ENCODE results near the gene AHCYL2. TPM values are rescaled to one million over a fixed set of nuclear protein-coding genes. Genes with fewer than 3 reads are reported as not detected.
A peak's percentile ranks its signal among the peaks of the same experiment; 100 is the strongest.

The AHCYL2 gene
- total and polyA plus RNA-seq, 5 experiments from 2014 or later = 5.9 to 19.3 (median 10.6) TPM

DNA sequence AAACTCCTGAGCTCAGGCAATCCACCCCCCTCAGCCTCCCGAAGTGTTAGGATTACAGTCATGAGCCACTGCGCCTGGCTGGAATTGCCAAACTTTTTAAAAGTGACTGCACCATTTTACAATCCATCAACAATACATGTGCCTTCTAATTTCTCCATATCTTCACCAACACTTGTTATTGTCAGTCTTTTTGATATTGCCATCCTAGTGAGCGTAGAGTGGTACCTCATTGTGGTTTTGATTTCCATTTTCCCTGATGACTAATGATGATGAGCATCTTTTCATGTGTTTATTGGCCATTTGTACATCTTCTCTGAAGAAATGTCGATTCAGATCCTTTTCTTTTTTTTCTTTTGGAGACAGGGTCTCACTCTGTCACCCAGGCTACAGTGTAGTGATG, 187.7 kb downstream of the AHCYL2 start:
- H3K4me3 Mint-ChIP-seq = no peak overlapping the region
- H3K4me1 Mint-ChIP-seq = no peaks in the 10 kb centered on the region
- H3K36me3 Mint-ChIP-seq = peaks cover 20 to 78% (median 59%) of the 10 kb centered on the region in 3 donors
- POLR2A ChIA-PET = interaction anchor here (0.7 kb wide), 1 partner anchor 27 kb away, joined by 3 read pairs; no protein-coding TSS in a partner anchor
- no peak overlapping the region for H3K27ac Mint-ChIP-seq
- H3K27me3 Mint-ChIP-seq = no peaks in the 10 kb centered on the region
- DNase-seq (no peak), ATAC-seq (no peak)
- H3K9me3 Mint-ChIP-seq = peaks cover 0 to 9% (median 0%) of the 10 kb centered on the region in 9 donors

DNA sequence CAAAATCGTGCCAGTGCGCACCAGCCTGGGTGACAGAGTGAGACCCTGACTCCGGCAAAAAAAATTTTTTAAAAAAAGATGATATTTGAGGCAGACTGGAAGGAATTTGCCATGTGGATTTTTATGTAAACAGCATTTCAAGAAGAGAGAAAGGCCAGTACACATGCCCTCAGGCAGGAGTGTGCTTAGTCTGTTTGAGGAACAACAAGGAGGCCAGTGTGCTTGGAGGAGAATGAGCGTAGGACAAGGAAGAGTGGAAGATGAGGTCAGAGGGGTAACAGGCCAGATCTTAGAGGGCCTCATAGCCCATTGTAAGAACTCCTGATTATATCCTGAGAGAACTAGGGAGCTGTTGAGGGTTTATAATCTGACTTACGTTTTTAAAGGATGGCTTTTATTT, 192.2 kb downstream of the AHCYL2 start:
- Mint-ChIP-seq H3K4me3 (no peak overlapping the region), H3K9me3 (peaks cover 0 to 5% (median 0%) of the 10 kb centered on the region in 9 donors), H3K4me1 (no peaks in the 10 kb centered on the region), H3K27me3 (no peaks in the 10 kb centered on the region), H3K27ac (no peak overlapping the region), H3K36me3 (peaks cover 0 to 63% (median 17%) of the 10 kb centered on the region in 3 donors)
- DNase-seq = no peak
- POLR2A ChIA-PET = no interaction called here
- no peak for ATAC-seq

DNA sequence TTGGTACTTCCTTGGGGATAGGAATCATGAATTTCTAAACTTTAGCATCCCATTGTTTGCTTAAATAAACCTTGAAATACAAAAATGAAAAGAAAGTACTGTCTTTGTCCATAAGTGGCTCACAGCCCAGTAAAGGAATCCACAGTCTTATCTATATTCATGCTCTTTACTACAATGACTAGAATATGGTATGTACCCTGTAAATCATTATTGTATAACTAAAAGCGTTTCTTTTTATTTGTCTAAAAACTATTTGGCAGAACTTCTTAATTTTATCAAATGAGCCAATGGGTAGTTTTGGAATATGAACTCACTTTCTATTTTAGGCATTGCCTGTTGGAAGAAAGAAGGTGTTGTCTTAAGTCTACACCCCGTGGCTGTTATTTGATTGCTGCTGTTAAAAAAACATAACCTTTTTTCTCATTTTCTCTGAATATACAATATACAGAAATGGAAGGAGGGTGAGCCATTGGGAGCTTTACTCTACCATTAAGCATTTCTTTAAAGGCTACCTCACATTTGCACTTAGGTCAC, 197.0 kb downstream of the AHCYL2 start:
- peaks cover 0 to 72% (median 32%) of the 10 kb centered on the region in 3 donors for H3K36me3 Mint-ChIP-seq
- no peaks in the 10 kb centered on the region for H3K9me3 Mint-ChIP-seq
- H3K4me3 Mint-ChIP-seq = no peak overlapping the region
- ATAC-seq (no peak), DNase-seq (no peak)
- H3K4me1 Mint-ChIP-seq = peaks cover 3 to 12% (median 5%) of the 10 kb centered on the region in 4 donors
- no peaks in the 10 kb centered on the region for H3K27me3 Mint-ChIP-seq
- no peak overlapping the region for H3K27ac Mint-ChIP-seq
- POLR2A ChIA-PET = no interaction called here

DNA sequence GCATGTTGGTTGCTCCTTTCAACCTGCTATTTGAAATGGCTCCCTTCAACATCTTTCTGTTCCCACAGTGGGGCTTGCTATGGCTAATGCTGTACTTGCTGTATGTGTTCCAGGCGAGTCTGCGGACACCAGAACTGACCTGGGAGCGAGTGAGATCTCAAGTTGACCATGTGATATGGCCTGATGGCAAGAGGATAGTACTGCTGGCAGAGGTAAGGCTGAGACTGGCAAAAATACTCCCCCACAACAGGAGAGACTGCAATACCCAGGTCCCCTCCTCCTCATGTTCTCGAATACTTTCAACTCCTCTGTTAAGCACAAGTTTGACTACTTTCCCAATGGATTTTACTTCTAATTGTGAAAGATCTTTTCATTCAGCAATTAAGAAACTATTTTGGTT, 197.9 kb downstream of the AHCYL2 start:
- peaks cover 0 to 81% (median 38%) of the 10 kb centered on the region in 3 donors for H3K36me3 Mint-ChIP-seq
- H3K4me3 Mint-ChIP-seq = no peak overlapping the region
- H3K27ac Mint-ChIP-seq = no peak overlapping the region
- DNase-seq (no peak), ATAC-seq (no peak)
- POLR2A ChIA-PET = no interaction called here
- no peaks in the 10 kb centered on the region for H3K27me3 Mint-ChIP-seq
- H3K4me1 Mint-ChIP-seq = peaks cover 3 to 12% (median 7%) of the 10 kb centered on the region in 4 donors
- no peaks in the 10 kb centered on the region for H3K9me3 Mint-ChIP-seq

DNA sequence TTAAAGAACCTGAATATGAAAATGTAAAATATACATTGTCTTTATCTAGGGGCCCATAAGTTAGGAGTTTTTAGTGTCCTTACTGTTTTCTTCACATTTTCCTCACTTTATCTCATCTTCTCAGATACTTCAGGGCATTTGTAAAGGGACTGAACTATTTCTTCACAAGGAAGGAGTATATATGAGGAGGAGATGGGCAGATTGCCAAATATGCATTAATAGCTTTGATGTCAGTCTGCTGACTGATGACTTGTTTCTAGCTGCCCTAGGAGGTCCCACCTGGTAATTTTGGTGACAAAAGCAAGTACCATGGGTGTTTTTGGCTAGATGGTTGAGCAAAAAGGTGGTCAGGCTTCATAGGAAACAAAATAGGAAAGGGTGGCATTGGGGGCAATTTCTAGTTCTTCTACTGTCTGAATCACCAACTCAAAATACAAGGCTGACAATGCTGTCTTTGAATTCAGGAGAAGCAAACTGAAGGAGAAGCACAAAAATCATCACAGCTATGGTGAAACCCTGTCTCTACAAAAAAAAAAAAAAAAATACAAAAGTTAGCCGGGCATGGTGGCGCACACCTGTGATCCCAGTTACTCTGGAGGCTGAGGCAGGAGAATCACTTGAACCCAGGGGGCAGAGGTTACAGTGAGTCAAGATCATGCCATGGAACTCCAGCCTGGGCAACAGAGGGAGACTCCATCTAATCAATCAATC, 199.0 kb downstream of the AHCYL2 start:
- Mint-ChIP-seq H3K4me1 (peaks cover 3 to 12% (median 7%) of the 10 kb centered on the region in 4 donors), H3K27ac (no peak overlapping the region), H3K4me3 (no peak overlapping the region), H3K27me3 (no peaks in the 10 kb centered on the region), H3K9me3 (no peaks in the 10 kb centered on the region), H3K36me3 (peaks cover 6 to 78% (median 38%) of the 10 kb centered on the region in 3 donors)
- no peak for DNase-seq
- POLR2A ChIA-PET = no interaction called here
- no peak for ATAC-seq

DNA sequence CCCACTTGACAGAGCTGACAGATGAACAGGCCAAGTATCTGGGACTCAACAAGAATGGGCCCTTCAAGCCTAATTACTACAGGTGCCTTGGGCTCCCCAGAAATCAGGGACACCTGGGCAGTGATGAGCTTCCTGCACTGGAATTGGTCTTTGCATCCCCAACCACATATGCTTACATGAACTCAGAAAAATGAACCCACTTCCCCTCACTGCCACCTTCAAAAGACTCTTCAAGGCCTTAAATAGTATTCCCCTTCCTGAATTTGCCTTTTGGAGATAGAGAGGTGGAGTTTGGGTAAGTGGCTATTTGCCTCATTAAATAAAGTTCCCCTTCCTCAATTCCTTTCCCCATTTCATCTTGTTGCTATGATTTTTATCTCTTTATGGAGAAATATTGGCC, 201.7 kb downstream of the AHCYL2 start:
- Mint-ChIP-seq H3K4me3 (no peak overlapping the region), H3K27ac (peak overlapping the region in 1 of 10 donors; percentile 17), H3K4me1 (peaks cover 3 to 12% (median 7%) of the 10 kb centered on the region in 4 donors), H3K9me3 (no peaks in the 10 kb centered on the region), H3K36me3 (peaks cover 6 to 62% (median 41%) of the 10 kb centered on the region in 3 donors), H3K27me3 (no peaks in the 10 kb centered on the region)
- DNase-seq (no peak), ATAC-seq (no peak)
- POLR2A ChIA-PET = no interaction called here

DNA sequence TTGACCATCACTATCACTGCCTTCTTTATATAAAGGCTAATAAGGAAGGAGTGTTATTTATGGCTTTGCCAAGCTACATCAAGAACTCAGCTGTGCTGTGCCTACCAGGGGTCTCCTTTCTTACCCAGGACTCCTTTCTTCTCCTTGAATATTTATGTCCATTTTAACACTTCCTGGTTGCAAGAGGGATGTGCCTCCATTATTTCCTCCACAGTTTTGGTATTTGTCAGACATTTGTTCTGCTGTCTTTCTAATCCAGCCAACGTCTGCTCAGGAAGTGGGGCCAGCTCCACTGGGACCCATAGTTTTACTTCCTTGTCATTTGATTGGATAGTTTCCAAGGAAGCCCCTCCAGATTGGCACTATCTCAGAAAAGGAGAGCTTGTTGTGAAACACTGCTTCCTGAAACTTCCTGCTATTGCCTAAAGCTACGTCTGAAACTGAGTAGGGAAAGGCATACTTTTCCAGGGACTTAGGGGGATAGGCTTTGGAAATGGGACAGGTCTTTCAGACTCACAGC, 202.8 kb downstream of the AHCYL2 start:
- H3K27ac Mint-ChIP-seq = no peak overlapping the region
- POLR2A ChIA-PET = no interaction called here
- ATAC-seq (no peak), DNase-seq (no peak)
- H3K9me3 Mint-ChIP-seq = no peaks in the 10 kb centered on the region
- H3K27me3 Mint-ChIP-seq = peaks cover under 1 to 5% (median 1%) of the 10 kb centered on the region in 5 donors
- no peak overlapping the region for H3K4me3 Mint-ChIP-seq
- peaks cover 3 to 12% (median 7%) of the 10 kb centered on the region in 4 donors for H3K4me1 Mint-ChIP-seq
- H3K36me3 Mint-ChIP-seq = peaks cover 6 to 56% (median 37%) of the 10 kb centered on the region in 3 donors

DNA sequence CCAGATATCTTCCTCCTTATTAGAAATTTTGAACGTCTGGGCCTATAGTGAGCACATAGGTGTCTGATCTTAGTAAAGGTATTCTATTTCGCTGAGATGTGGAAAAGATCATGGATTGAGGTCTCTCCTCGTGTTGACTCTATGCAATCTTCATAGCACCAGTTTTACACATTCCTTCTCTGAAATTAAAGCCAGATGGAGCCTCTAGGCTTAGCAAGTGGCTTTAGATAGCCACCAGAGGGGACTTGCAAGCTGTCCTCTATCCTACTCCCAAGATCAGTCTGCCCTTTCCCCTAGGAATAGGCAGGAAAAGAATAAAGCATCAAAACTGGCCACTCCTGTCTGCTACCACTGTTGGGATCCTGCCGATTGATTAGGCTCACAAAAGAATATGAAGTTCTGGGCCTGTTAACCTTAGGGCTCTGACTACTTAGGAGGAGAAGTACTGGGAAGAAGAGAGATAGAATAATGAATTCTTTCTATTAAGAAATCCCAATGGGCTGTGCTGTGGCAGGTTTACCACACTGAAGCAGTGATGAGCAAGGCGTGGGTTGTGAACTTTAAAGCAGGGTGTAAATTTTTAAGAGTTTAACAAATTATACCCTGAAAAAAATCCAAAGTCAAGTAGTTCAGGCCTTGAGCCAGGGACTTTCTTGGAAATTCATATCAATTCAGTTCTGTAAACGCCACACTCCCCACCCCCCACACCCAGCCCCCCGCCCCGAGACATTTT, 207.2 kb downstream of the AHCYL2 start:
- H3K4me3 Mint-ChIP-seq = peak overlapping the region in 2 of 10 donors; percentile 52 to 96
- no peak for ATAC-seq
- H3K36me3 Mint-ChIP-seq = peaks cover 6 to 11% (median 8%) of the 10 kb centered on the region in 3 donors
- POLR2A ChIA-PET = no interaction called here
- DNase-seq = no peak
- H3K4me1 Mint-ChIP-seq = peaks cover 15 to 24% (median 17%) of the 10 kb centered on the region in 4 donors
- no peak overlapping the region for H3K27ac Mint-ChIP-seq
- H3K9me3 Mint-ChIP-seq = no peaks in the 10 kb centered on the region
- peaks cover 23 to 36% (median 26%) of the 10 kb centered on the region in 5 donors for H3K27me3 Mint-ChIP-seq

DNA sequence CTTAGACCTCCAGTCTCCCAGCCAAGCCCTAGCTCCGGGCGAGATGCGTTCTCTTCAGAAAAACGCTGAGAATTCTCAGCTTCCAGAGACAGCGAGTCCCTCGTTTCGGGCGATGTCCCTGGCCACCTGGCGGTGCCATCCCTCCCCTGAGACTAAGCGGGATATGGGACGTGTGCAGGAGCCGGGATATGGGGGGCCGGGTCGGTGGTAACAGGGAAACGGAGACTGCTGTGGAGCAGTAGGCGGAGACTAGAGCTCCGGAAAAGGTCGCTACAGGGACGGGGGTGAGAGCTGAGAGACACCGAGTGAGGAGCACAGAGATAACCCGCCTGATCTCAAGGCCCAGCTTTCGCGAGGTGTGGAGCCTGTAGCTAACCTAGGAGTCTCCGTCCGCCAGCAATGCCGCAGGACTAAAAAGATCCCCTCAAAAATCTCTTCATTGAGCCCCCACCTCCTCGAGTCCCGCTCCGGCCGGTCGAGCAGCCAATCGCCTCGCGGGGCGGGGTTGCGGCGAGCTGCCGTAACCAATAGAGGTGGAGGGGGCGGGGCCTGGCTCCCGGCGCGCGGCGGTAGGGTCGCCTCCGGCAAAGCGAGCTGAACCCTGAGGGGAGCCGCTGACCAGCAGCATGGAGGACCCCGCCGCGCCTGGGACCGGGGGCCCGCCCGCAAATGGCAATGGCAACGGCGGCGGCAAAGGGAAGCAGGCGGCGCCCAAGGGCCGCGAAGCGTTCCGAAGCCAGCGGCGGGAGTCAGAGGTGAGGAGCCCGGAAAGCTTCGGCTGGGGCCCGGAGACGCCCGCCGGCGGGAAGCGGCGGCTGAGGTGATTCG, 209.2 kb downstream of the AHCYL2 start, which contains the start of gene STRIP2:
Gene STRIP2, plus strand, starts transcription at position 586 of the 828 bp plus-strand sequence. Its CDS starts 41 bp downstream, at position 627.
- peaks cover 15 to 24% (median 17%) of the 10 kb centered on the region in 4 donors for H3K4me1 Mint-ChIP-seq
- peaks cover 24 to 36% (median 28%) of the 10 kb centered on the region in 5 donors for H3K27me3 Mint-ChIP-seq
- DNase-seq = peak; percentile 79 to 93 (median 88)
- peak within 1 kb of the TSS; percentile 90 to 96 (median 95) for H3K4me3 Mint-ChIP-seq
- peak; percentile 93 to 95 for ATAC-seq
- no peaks in the 10 kb centered on the region for H3K9me3 Mint-ChIP-seq
- peaks cover 0 to 3% (median 0%) of the 10 kb centered on the region in 3 donors for H3K36me3 Mint-ChIP-seq
- peak within 1 kb of the TSS in 7 of 10 donors; percentile 29 to 83 (median 66) for H3K27ac Mint-ChIP-seq
- POLR2A ChIA-PET = interaction anchor here (0.6 to 1.0 kb wide), 2 partner anchors 11 to 661 kb away, joined by 3 read pairs; no protein-coding TSS in a partner anchor

DNA sequence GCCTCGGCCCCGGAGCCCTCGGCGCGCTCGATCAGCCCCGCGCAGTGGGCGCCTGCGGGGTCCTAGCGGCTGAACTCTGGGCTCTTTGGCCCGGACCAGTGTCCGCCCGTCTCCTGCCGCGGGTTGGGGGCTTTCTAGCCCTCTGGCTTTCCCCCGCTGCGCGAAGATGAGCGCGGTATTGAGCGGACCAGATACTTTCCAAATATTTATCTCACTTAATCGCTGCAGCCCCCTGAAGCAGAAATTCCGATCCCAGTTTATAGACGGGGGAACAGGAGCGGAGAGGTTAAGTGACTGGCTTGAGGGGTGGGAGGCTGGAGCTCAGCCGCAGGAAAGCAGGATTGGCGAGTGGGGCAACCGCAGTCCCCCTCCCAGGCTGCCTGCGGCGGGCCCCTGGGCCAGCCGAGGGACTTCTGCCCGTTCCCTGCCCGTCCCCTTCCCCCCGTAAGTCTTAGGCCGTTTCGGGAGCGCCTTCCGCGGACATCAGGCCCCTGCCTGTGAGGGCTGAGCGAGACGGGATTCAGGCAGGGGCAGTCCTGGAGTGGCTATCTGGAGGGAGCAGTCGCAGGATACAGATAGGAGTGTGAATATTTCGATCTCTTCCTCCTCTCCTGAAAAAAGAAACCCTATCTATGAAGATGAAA, 210.0 kb downstream of the AHCYL2 start:
- H3K27me3 Mint-ChIP-seq = peaks cover 24 to 39% (median 32%) of the 10 kb centered on the region in 5 donors
- H3K36me3 Mint-ChIP-seq = no peaks in the 10 kb centered on the region
- peak in 1 of 10 donors; percentile 8 for DNase-seq
- H3K27ac Mint-ChIP-seq = peak overlapping the region in 1 of 10 donors; percentile 50
- H3K4me1 Mint-ChIP-seq = peaks cover 15 to 24% (median 17%) of the 10 kb centered on the region in 4 donors
- H3K9me3 Mint-ChIP-seq = no peaks in the 10 kb centered on the region
- POLR2A ChIA-PET = interaction anchor here (0.6 to 1.0 kb wide), 2 partner anchors 10 to 661 kb away, joined by 3 read pairs; no protein-coding TSS in a partner anchor
- H3K4me3 Mint-ChIP-seq = peak overlapping the region; percentile 68 to 96 (median 90)
- no peak for ATAC-seq

DNA sequence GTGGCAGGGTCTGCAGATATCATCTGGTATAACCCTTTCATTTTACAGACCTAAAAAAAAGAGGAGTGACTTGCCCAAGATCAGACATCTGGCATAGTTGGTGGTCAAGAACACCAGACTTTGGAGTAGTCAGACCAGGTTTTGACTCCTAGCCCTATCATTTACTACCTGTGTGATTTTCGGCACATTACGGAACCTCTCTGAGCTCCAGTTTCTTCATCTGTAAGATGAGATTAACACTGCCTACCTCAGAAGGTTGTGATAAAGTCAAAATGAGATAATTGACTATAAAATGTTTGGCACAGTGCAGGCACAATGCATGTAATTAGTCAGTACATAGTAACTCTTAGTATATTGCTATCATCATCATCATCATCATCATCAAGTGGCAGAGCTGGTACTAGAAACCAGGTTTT, 210.6 kb downstream of the AHCYL2 start:
- POLR2A ChIA-PET = interaction anchor here (0.6 kb wide), 1 partner anchor 1106 kb away, joined by 5 read pairs; no protein-coding TSS in a partner anchor
- Mint-ChIP-seq H3K36me3 (no peaks in the 10 kb centered on the region), H3K27ac (no peak overlapping the region), H3K4me3 (peak overlapping the region; percentile 68 to 96 (median 86)), H3K4me1 (peaks cover 15 to 24% (median 17%) of the 10 kb centered on the region in 4 donors), H3K27me3 (peaks cover 26 to 45% (median 33%) of the 10 kb centered on the region in 5 donors), H3K9me3 (no peaks in the 10 kb centered on the region)
- ATAC-seq (no peak), DNase-seq (no peak)
